ENCODE data around the gene SRSF4. TPM values are rescaled to one million over a fixed set of nuclear protein-coding genes. Genes with fewer than 3 reads are reported as not detected.

Gene SRSF4
- total and polyA plus RNA-seq, 2 donors (not counting 3 experiments of a cell fraction or from before 2014, with no cell fraction given), result 45.6 to 108 TPM

DNA sequence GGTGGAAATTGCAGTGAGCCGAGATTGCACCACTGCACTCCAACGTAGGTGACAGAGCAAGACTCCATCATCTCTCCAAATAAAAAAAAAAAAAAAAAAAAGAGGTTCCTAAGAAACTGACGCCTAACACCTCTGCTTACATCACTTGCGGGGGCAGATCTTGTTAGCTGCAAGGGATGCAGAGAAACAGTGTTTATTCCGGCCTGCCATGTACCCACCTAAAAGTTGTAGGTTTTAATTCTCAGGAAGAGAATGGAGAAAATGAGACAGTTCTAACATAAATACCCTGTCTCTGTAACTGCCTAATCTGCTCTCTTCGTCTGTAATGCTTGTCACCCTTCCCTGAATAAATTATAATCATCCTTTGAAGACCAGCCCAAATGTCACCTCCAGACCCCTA is 9.0 kb upstream of the SRSF4 start:
- no peak for FAIRE-seq
- POLR2A ChIA-PET, result no interaction called here
- H3K27ac ChIP-seq (ENCODE audit: insufficient read depth, low read depth, low read length), result no peak overlapping the region
- TF ChIP-seq, protein P1, sequence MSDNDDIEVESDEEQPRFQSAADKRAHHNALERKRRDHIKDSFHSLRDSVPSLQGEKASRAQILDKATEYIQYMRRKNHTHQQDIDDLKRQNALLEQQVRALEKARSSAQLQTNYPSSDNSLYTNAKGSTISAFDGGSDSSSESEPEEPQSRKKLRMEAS (IDR thresholded peaks at IDR 0.05; ENCODE audit: insufficient read depth, insufficient read length), result no peak
- TF ChIP-seq, protein P2, sequence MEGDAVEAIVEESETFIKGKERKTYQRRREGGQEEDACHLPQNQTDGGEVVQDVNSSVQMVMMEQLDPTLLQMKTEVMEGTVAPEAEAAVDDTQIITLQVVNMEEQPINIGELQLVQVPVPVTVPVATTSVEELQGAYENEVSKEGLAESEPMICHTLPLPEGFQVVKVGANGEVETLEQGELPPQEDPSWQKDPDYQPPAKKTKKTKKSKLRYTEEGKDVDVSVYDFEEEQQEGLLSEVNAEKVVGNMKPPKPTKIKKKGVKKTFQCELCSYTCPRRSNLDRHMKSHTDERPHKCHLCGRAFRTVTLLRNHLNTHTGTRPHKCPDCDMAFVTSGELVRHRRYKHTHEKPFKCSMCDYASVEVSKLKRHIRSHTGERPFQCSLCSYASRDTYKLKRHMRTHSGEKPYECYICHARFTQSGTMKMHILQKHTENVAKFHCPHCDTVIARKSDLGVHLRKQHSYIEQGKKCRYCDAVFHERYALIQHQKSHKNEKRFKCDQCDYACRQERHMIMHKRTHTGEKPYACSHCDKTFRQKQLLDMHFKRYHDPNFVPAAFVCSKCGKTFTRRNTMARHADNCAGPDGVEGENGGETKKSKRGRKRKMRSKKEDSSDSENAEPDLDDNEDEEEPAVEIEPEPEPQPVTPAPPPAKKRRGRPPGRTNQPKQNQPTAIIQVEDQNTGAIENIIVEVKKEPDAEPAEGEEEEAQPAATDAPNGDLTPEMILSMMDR (IDR thresholded peaks at IDR 0.05; ENCODE audit: extremely low read depth in 1 of 2, insufficient read depth in 1 of 2, low read depth in 1 of 2, low read length in 2 of 2), result no peak
- TF ChIP-seq EZH2 (IDR thresholded peaks at IDR 0.05; ENCODE audit: borderline replicate concordance, low read depth, low read length, severe bottlenecking) (no peak), GATA2 (IDR thresholded peaks at IDR 0.05; ENCODE audit: insufficient read depth, insufficient read length, low read depth, low read length) (no peak), POLR2AphosphoS5 (IDR thresholded peaks at IDR 0.05; ENCODE audit: insufficient read depth, low read depth, low read length) (no peak), MYC (IDR thresholded peaks at IDR 0.05; ENCODE audit: low read depth, low read length) (no peak), FOS (IDR thresholded peaks at IDR 0.05; ENCODE audit: borderline replicate concordance, insufficient read depth, low read length) (no peak), JUN (IDR thresholded peaks at IDR 0.05; ENCODE audit: borderline replicate concordance, insufficient read depth, insufficient read length, low read depth) (no peak), POLR2A (IDR thresholded peaks at IDR 0.05; ENCODE audit: low read depth, low read length) (no peak)
- dilution Hi-C loops (cut with MboI; ENCODE audit: extremely low pct_ligation_motif_present, low sequenced_read_pairs), result no loop called here
- no peaks in the 10 kb centered on the region for H3K9me1 ChIP-seq (replicated peaks; ENCODE audit: control insufficient read depth, extremely low read depth, insufficient read depth, low read length)
- no peak overlapping the region for H3K9ac ChIP-seq (replicated peaks; ENCODE audit: extremely low read depth, insufficient read depth, low read length)
- no peak overlapping the region for H2AFZ ChIP-seq (ENCODE audit: low read depth, low read length)
- intact Hi-C loops (cut with micrococcal nuclease), result no loop called here
- no peaks in the 10 kb centered on the region for H3K79me2 ChIP-seq (ENCODE audit: control insufficient read depth, insufficient read depth, low read length)
- H3K36me3 ChIP-seq (ENCODE audit: control insufficient read depth in 2 of 2, extremely low read depth in 1 of 2, insufficient read depth in 2 of 2, low read length in 2 of 2), result peaks cover 0 to 2% of the 10 kb centered on the region in 2 experiments
- no peak for DNase-seq (ENCODE audit: low read depth, low spot score)
- no TSS peak for BruUV-seq (replicated peaks)
- H3K4me3 ChIP-seq (replicated peaks in 1 of 3; ENCODE audit: insufficient read depth in 1 of 3, low read depth in 1 of 3, low read length in 3 of 3), result no peak overlapping the region
- no peaks in the 10 kb centered on the region for H4K20me1 ChIP-seq (replicated peaks; ENCODE audit: control insufficient read depth, extremely low read depth, insufficient read depth, low read length)
- no peaks in the 10 kb centered on the region for H3K9me3 ChIP-seq (replicated peaks; ENCODE audit: control insufficient read depth, insufficient read depth, low read length)
- CTCF ChIA-PET, result interaction anchor here (1.5 to 1.8 kb wide), 2 partner anchors 9 to 12 kb away, joined by 4 to 7 read pairs; partner anchors contain the start of gene SRSF4
- H3K27me3 ChIP-seq (ENCODE audit: control insufficient read depth in 2 of 2, insufficient read depth in 2 of 2, low read length in 2 of 2), result no peaks in the 10 kb centered on the region
- no peak overlapping the region for H3K4me2 ChIP-seq (ENCODE audit: insufficient read depth, low read length)
- no peaks in the 10 kb centered on the region for H3K4me1 ChIP-seq (ENCODE audit: control insufficient read depth, extremely low read depth, insufficient read depth, low read length)
